Measurements from ENCODE around the gene AAK1. TPM values are rescaled to one million over a fixed set of nuclear protein-coding genes. Genes with fewer than 3 reads are reported as not detected.

AAK1 gene
- total and polyA plus RNA-seq, 10 of the 15 experiments (the other 5 are each of a cell fraction or from before 2014, with no cell fraction given), result 2.9 to 41.4 (median 17.5) TPM

DNA sequence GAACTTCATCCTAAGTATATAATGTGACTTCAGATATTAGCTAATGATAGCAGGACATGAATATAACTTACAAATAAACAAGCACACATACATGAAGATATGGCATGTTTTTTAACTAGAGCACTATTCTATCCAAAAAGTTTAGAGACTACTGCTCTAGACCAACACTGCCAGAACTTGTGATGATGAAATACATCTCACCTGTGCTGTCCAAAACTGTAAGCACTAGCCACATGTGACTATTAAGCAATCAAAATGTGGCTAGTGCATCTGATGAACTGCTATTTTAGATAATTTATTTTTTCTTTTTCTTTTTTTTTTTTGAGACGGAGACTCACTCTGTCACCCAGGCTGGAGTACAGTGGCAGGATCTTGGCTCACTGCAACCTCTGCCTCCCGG is 7.1 kb downstream of the AAK1 start:
- Histone ChIP-seq H3K4me2 (ENCODE audit: control insufficient read depth, insufficient read depth) (no peak overlapping the region), H3K9me3 (replicated peaks; ENCODE audit: control insufficient read depth, insufficient read depth, low read length) (no peaks in the 10 kb centered on the region), H3K27ac (ENCODE audit: control insufficient read depth, insufficient read depth) (no peak overlapping the region), H4K20me1 (ENCODE audit: control insufficient read depth, insufficient read depth) (no peaks in the 10 kb centered on the region), H3K27me3 (replicated peaks in 1 of 2; ENCODE audit: control insufficient read depth in 2 of 2, insufficient read depth in 2 of 2, low read length in 1 of 2) (no peaks in the 10 kb centered on the region), H3K36me3 (ENCODE audit: control insufficient read depth in 2 of 2, insufficient read depth in 2 of 2, low read length in 1 of 2) (0 out of 4 replicates have a peak, but pooled peaks cover 0 to 6% of the 10 kb centered on the region in 2 experiments), H3K4me1 (ENCODE audit: control insufficient read depth, insufficient read depth, low read length) (peaks cover 12% of the 10 kb centered on the region), H3K9ac (ENCODE audit: control insufficient read depth, insufficient read depth, low read length) (no peak overlapping the region), H2AFZ (ENCODE audit: control insufficient read depth, low read depth, low read length) (no peak overlapping the region), H3K4me3 (no peak overlapping the region), H3K79me2 (ENCODE audit: control insufficient read depth, insufficient read depth, low read length) (peaks cover 54% of the 10 kb centered on the region)
- no CpG with 5 or more reads among the region's 2 CpGs for WGBS (ENCODE audit: insufficient coverage, insufficient replicate concordance, low lambda C conversion rate, missing lambda C conversion rate)
- intact Hi-C loops (cut with micrococcal nuclease; ENCODE audit: unreplicated experiment), result no loop called here
- FAIRE-seq (no peak), ATAC-seq (no peak), DNase-seq (ENCODE audit: low read depth, low spot score) (no peak)
- RAD21 ChIA-PET (ENCODE audit: unreplicated experiment), result interaction anchor here (1.0 kb wide), 1 partner anchor 10 kb away, joined by 3 read pairs; no protein-coding TSS in a partner anchor
- BruUV-seq (replicated peaks), result no TSS peak
- no peak for TF ChIP-seq SPI1 (IDR thresholded peaks at IDR 0.05; ENCODE audit: borderline replicate concordance, insufficient read depth, low read depth, low read length)
- TF ChIP-seq, protein P1, sequence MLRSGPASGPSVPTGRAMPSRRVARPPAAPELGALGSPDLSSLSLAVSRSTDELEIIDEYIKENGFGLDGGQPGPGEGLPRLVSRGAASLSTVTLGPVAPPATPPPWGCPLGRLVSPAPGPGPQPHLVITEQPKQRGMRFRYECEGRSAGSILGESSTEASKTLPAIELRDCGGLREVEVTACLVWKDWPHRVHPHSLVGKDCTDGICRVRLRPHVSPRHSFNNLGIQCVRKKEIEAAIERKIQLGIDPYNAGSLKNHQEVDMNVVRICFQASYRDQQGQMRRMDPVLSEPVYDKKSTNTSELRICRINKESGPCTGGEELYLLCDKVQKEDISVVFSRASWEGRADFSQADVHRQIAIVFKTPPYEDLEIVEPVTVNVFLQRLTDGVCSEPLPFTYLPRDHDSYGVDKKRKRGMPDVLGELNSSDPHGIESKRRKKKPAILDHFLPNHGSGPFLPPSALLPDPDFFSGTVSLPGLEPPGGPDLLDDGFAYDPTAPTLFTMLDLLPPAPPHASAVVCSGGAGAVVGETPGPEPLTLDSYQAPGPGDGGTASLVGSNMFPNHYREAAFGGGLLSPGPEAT (IDR thresholded peaks at IDR 0.05; ENCODE audit: low read depth), result no peak
- TF ChIP-seq CBX5 (IDR thresholded peaks at IDR 0.05; ENCODE audit: low read depth), result no peak
- TF ChIP-seq NFXL1 (IDR thresholded peaks at IDR 0.05; ENCODE audit: borderline replicate concordance), result no peak
- TF ChIP-seq SP1 (IDR thresholded peaks at IDR 0.05; ENCODE audit: low read depth, low read length), result no peak
- no peak for TF ChIP-seq RBBP5 (conservative IDR thresholded peaks at IDR 0.05)
- TF ChIP-seq MEF2A (IDR thresholded peaks at IDR 0.05; ENCODE audit: insufficient read depth, low read depth, low read length), result no peak
- no peak for TF ChIP-seq MEF2B (IDR thresholded peaks at IDR 0.05; ENCODE audit: partially characterized antibody, poor library complexity, severe bottlenecking)
- no peak for TF ChIP-seq NFYA (IDR thresholded peaks at IDR 0.05; ENCODE audit: borderline replicate concordance, low read depth, low read length)
- no peak for TF ChIP-seq HDGF (IDR thresholded peaks at IDR 0.05)
- no peak for TF ChIP-seq CHD1 (IDR thresholded peaks at IDR 0.05; ENCODE audit: low read depth, low read length)
- TF ChIP-seq, protein P2, sequence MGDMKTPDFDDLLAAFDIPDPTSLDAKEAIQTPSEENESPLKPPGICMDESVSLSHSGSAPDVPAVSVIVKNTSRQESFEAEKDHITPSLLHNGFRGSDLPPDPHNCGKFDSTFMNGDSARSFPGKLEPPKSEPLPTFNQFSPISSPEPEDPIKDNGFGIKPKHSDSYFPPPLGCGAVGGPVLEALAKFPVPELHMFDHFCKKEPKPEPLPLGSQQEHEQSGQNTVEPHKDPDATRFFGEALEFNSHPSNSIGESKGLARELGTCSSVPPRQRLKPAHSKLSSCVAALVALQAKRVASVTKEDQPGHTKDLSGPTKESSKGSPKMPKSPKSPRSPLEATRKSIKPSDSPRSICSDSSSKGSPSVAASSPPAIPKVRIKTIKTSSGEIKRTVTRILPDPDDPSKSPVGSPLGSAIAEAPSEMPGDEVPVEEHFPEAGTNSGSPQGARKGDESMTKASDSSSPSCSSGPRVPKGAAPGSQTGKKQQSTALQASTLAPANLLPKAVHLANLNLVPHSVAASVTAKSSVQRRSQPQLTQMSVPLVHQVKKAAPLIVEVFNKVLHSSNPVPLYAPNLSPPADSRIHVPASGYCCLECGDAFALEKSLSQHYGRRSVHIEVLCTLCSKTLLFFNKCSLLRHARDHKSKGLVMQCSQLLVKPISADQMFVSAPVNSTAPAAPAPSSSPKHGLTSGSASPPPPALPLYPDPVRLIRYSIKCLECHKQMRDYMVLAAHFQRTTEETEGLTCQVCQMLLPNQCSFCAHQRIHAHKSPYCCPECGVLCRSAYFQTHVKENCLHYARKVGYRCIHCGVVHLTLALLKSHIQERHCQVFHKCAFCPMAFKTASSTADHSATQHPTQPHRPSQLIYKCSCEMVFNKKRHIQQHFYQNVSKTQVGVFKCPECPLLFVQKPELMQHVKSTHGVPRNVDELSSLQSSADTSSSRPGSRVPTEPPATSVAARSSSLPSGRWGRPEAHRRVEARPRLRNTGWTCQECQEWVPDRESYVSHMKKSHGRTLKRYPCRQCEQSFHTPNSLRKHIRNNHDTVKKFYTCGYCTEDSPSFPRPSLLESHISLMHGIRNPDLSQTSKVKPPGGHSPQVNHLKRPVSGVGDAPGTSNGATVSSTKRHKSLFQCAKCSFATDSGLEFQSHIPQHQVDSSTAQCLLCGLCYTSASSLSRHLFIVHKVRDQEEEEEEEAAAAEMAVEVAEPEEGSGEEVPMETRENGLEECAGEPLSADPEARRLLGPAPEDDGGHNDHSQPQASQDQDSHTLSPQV (IDR thresholded peaks at IDR 0.05), result no peak
- TF ChIP-seq LARP7 (IDR thresholded peaks at IDR 0.05), result no peak
- TF ChIP-seq JUNB (IDR thresholded peaks at IDR 0.05), result no peak
- no peak for TF ChIP-seq ZNF622 (IDR thresholded peaks at IDR 0.05)
- no peak for TF ChIP-seq TCF7 (IDR thresholded peaks at IDR 0.05; ENCODE audit: borderline replicate concordance)
- no peak for TF ChIP-seq EGR1 (IDR thresholded peaks at IDR 0.05; ENCODE audit: borderline replicate concordance in 1 of 2, low read depth in 2 of 2, low read length in 2 of 2)
- no peak for TF ChIP-seq SREBF2 (IDR thresholded peaks at IDR 0.05; ENCODE audit: low read length)
- TF ChIP-seq RCOR1 (conservative IDR thresholded peaks at IDR 0.05; ENCODE audit: low read depth, low read length), result no peak
- TF ChIP-seq TBL1XR1 (IDR thresholded peaks at IDR 0.05; ENCODE audit: low read depth, low read length), result no peak
- POLR2A ChIA-PET, result no interaction called here
- CTCF ChIA-PET, result interaction anchor here (4.0 kb wide), 1 partner anchor 15 kb away, joined by 19 read pairs; no protein-coding TSS in a partner anchor
- SMC1A ChIA-PET (ENCODE audit: uncharacterized antibody, unreplicated experiment), result interaction anchor here (0.6 to 1.7 kb wide), 5 partner anchors 8 to 79 kb away, joined by 3 to 9 read pairs (median 3); no protein-coding TSS in a partner anchor
- in situ Hi-C loops (cut with MboI), result no loop called here

Measured in GM12878 (cell line).